COR-L47 (cell line): ENCODE measurements around the gene OR8A1.
"Not testable (repeated sequence)": the region's sequence is repeated elsewhere in the genome, so short reads cannot be mapped to it uniquely, and the experiment has no call there.

ENCODE experiments used
- DNase-seq: peaks from one replicate; lab custom pipeline; 2025; lab: John Stamatoyannopoulos, UW

OR8A1 gene

GRCh38 chr11:124595302-124595701 is 25.5 kb downstream of the OR8A1 start:
- no peak for DNase-seq

DNA sequence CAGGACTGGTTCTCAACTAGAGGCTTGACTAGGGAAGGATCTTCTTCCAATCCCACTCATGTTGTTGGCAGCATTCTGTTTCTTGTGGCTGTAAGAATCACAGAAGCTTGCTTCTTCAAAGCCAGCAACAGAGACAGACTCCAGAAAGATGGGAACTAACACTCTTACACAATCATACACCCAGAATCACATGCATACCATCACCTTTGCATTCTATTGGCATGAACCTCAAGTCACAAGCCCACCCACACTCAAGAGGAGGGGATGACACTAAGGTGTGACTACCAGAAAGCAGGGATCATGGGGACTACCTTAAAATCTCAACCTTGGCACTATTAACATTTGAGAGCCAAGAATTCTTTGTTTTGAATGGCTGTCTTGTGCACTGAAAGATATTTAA is 27.8 kb downstream of the OR8A1 start:
- no peak for DNase-seq

DNA sequence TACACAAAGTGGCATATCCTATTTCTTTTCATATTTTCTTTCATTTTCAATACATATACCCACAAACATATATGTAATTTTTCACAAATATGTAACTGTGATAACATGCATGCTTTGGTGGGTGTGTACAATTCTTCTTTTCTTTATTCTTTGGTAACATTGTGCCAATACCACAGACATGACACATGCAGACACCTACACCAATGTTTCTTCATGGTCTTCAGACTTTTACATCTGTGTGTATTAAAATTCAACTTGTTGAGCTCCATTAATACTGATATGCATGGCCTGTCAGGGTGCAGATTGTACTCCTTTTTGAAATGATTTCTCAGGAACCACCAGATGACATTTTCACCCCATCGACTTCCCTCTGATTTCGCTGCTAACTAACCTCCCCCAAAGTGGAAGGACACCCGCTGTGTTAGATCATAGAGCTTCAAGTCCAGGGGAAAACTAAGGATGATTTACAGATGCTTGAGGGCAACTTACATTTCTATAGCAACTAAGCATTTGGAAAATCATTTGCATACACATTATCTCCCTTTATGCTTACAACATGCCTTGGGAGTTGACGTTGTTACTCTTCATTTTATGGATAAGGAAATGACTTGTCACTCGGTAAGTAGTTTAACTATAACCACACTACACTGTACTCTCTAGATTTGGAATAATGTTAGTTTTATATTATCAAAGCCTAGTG is 31.0 kb downstream of the OR8A1 start:
- no peak for DNase-seq

DNA sequence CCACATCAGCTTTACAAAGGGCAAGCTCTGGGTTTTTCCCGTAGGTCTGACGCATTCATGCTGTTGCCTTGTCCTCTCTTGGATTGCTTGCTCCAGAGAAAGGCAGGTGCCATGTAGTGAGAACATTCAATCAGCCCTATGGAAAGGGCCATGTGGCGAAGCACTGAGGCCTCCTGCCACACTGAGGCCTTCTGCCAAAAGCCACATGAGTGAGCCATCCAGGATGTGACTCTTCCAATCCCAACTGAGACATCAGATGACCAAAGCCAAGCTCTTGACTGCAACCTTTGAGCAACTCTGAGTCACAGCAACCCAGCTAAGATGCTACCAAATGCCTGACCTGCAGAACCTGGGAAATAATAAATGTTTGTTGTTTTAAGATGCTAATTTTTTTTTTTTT is 32.4 kb downstream of the OR8A1 start:
- no peak for DNase-seq

- DNase-seq = not testable (repeated sequence)
Observed at GRCh38 chr11:124602723-124603122, 32.9 kb downstream of the OR8A1 start.

DNA sequence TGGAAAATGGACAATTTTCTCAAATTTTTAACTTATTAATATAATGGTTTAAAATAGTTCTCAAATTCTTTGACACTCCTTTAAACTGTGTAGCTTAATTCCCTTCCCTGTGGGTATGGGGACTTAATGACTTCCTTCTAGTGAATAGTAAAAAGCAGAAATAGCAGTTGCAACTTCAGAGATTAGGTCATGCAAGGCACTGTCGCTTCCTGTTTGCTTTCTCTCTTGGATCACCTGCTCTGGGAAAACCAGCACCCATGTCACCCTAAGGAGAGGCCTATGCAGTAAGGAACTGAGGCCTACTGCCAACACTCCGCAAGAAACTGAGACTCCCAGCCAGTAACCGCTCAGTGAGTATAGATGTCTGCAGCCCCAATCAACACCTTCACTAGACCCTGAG is 35.9 kb downstream of the OR8A1 start:
- no peak for DNase-seq

DNA sequence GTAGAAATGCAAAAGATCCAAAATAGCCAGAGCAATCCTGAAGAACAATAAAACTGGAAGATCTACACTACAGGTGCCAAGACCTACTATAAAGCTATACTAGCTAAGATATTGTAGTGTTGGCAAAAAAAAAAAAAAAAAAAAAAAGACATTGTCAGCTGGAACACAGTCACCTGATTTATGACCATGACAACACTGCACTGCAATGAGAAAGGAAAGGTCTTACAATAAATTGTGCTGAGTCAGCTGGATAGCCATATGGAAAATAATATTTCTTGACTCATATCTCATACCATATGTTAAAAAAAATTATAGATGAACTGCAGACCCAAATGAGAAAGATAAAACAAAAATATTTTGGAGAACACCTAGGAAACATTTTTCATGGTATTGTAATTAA is 38.4 kb downstream of the OR8A1 start:
- no peak for DNase-seq

- DNase-seq = no peak
Observed at GRCh38 chr11:124610295-124610694, 40.5 kb downstream of the OR8A1 start.

GRCh38 chr11:124611064-124611463 is 41.3 kb downstream of the OR8A1 start, which contains the start of gene PANX3:
Gene PANX3, plus strand, starts transcription at chr11:124611428. Its CDS starts 129 bp downstream, at chr11:124611557.
- no peak for DNase-seq

- DNase-seq = no peak
Observed at GRCh38 chr11:124612045-124612444, 42.2 kb downstream of the OR8A1 start.

DNA sequence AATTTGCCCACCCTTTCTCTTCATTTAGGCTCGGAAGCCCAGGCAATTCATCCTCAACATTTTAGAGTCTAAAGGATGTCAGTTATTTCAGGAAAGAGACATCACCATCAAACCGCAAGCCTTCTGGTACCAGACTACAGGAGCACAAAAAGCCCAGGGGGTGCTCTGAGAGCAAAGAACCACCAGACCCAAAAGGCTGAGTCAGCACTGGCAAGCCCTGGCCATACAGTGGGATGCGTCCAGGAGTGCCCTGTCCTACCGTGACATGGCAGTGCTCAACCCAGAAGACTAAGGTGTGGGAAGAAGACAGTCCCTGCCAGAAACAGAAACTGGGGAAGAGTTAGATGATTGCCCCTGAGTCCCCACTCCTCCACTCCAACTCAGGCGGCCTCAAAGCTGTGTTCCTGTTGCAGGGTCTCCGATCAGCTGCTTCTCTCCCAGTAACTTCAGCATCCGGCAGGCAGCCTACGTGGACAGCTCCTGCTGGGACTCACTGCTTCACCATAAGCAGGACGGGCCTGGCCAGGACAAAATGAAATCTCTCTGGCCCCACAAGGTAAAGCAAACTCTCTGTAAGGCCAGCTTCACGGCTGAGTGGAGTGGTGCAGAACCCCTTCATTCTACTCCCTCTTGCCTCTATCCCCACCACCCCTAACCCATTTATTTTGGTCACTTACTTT is 42.9 kb downstream of the OR8A1 start:
- no peak for DNase-seq

GRCh38 chr11:124618863-124619262 is 49.1 kb downstream of the OR8A1 start:
- DNase-seq = no peak
